ENCODE measurements around the gene PIP4K2B.

GRCh38 chr17:38727736-38728135, 71.6 kb downstream of the PIP4K2B start:
- TF ChIP-seq CTCF (IDR thresholded peaks at IDR 0.05) (no peak), POLR2A (IDR thresholded peaks at IDR 0.05) (no peak), POLR2AphosphoS5 (IDR thresholded peaks at IDR 0.05; ENCODE audit: insufficient read depth in 1 of 2, low read depth in 1 of 2) (no peak)

All from vagina (tissue), 2 donors.